GM21447 (cell line): ENCODE results near the gene DCUN1D1.

ENCODE experiments used
- ATAC-seq: cut with Tn5 transposase; IDR thresholded peaks from one replicate; pipeline ENCODE4 v1.9.1; 2021; ENCODE audit not compliant: unreplicated experiment

The DCUN1D1 gene

GRCh38 chr3:182902236-182902635 lies 78.1 kb downstream of the DCUN1D1 start:
- no peak for ATAC-seq

GRCh38 chr3:182896553-182896952 lies 83.8 kb downstream of the DCUN1D1 start:
- ATAC-seq, result no peak

GRCh38 chr3:182895513-182896112 lies 84.7 kb downstream of the DCUN1D1 start:
- no peak for ATAC-seq

DNA sequence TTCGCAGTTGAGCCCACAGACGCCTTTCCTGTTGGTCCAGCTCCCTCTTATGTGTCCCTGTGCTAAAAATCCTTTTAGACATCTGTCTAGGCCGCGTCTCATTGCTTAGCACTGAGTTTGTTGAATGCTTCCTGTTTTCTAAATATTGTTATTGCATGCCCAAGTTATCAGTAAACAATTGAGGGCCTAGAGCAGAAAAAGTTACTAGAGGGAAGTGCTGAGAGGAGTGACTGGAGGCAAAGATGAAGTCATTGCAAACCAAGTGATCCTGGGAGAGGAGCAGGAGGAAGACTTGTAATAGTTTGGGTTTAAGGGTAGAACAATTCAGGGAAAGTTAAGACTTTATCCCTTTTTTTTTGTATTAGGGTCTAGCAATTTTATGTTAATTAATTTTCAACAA lies 88.1 kb downstream of the DCUN1D1 start:
- ATAC-seq, result no peak

DNA sequence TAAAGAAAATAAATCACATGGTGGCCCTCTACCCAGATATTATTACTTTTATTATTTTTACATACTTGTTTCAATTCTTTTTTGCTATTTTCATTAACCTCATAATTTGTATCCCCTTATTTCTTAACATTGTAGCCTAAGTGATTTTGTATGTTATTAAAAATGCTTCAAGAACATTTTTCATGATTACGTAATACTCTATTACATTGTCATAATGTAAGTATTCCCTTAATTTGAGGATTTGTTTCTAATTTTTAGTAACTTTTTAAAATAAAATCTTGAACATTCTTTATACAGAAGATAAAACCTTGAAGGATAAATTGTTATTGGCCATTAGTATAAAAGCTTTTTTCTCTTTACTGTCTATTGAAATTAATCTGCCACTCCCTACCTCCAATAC lies 89.0 kb downstream of the DCUN1D1 start:
- no peak for ATAC-seq

DNA sequence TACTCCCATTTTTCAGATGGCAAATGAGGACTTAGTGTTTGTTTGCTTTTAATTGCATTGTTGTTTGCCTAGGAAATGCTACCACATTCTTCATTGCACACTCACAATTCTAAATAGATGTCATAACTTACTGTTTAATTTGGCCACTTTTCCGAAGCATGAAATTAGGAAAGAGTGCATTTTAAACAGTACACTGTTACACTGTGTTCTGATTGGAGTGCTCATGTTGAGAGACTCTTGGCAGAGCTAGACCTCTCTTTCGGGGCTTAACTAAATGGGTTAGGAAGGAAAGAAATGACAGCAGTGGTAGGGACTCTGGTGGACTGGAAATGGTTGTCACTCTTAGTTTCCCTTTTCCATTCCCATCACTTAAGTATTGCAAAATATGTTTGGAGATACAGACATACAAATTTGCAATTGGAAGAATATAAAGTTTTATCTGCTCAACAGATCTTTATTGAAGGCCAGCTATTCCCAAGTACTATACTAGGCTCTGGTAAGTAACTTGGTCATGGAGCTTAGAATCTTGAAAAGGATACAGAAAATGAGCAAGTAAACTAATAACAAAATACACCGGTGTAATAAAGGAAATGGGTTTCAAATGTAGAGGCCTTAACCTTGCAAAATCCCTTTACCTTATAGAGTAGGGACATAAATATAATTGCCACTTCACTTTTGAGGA lies 90.2 kb downstream of the DCUN1D1 start:
- ATAC-seq, result no peak
